Testis (tissue), 3 donors: ENCODE measurements around the gene CWC22. TPM values are rescaled to one million over a fixed set of nuclear protein-coding genes. Genes with fewer than 3 reads are reported as not detected.

Experiments used
- DNase-seq: peaks from one replicate; pipeline ENCODE4 v3.0.0-alpha.2; 2019
- H3K27ac ChIP-seq, 2 donors: fragments of 200-600 bp; sonication (generic); one replicate each; pipeline ENCODE4 v1.5.1; 2019
- H3K27me3 ChIP-seq: fragments of 200-600 bp; sonication (generic); one replicate; pipeline ENCODE4 v1.5.1; 2019
- H3K36me3 ChIP-seq: fragments of 200-600 bp; sonication (generic); one replicate; pipeline ENCODE4 v1.5.1; 2017; ENCODE audit warnings: low read depth; ENCODE audit errors: missing control alignments
- H3K4me1 ChIP-seq: fragments of 200-600 bp; sonication (generic); one replicate; pipeline ENCODE4 v1.5.1; 2019
- H3K4me3 ChIP-seq, 2 donors: fragments of 200-600 bp; sonication (generic); one replicate each; pipeline ENCODE4 v1.5.1; 2017 to 2019
- H3K9me3 ChIP-seq: fragments of 200-600 bp; sonication (generic); one replicate; pipeline ENCODE4 v1.5.1; 2017
- CTCF ChIP-seq, 3 experiments: fragments of 450-650 bp in 2 of 3; fragments of 200-600 bp in 1 of 3; sonication (generic) in 1 of 3; IDR thresholded peaks; one replicate each; pipeline ENCODE4 v1.5.1; 2016 to 2019; ENCODE audit warnings: antibody characterized with exemption in 3 of 3, mild to moderate bottlenecking in 2 of 3, moderate library complexity in 1 of 3
- POLR2A ChIP-seq: fragments of 450-650 bp; IDR thresholded peaks from one replicate; pipeline ENCODE4 v1.6.1; 2017; ENCODE audit warnings: antibody characterized with exemption, mild to moderate bottlenecking, moderate library complexity
- WGBS, 2 donors: methylation state at CpG; one replicate each; pipeline ENCODE4 v1.1.5; 2018; 5-methylcytosine and 5-hydroxymethylcytosine counted together
- intact Hi-C: fragments of 100-400 bp; cut with DNase I; formaldehyde crosslinking; loops from one replicate; pipeline ENCODE4 v1.15.1; 2023; ENCODE audit warnings: low total_unique reads
- polyA plus RNA-seq: library from polyadenylated mRNA; stranded (reverse); fragments of 350-450 nt; fragmentation: Illumina TruSeq; extraction: RNeasy Lipid Tissue Mini Kit (QIAGEN cat#74804); gene quantifications from one replicate; pipeline ENCODE4 v1.2.3, GENCODE V29; 2014; ENCODE audit warnings: low read depth, low replicate concordance; ENCODE audit not compliant: insufficient read depth
- total RNA-seq, 2 donors: library from RNA; depleted of rRNA; stranded (reverse); fragments of >200 nt; gene quantifications; one replicate each; pipeline ENCODE4 v1.2.3, GENCODE V29; 2016

The CWC22 gene
- total and polyA plus RNA-seq, 3 donors from 2014 or later = 4.4 to 21.6 (median 20.1) TPM

GRCh38 chr2:179951680-179952079, 55.4 kb downstream of the CWC22 start:
- Histone ChIP-seq H3K9me3 (no peaks in the 10 kb centered on the region), H3K27me3 (no peaks in the 10 kb centered on the region), H3K4me1 (no peaks in the 10 kb centered on the region), H3K36me3 (no peaks in the 10 kb centered on the region), H3K27ac (no peak overlapping the region), H3K4me3 (no peak overlapping the region)
- 92 to 95% methylated on average over 1 of the region's 1 CpG for WGBS, 2 donors
- intact Hi-C loops = no loop called here
- no peak for TF ChIP-seq CTCF (IDR thresholded peaks at IDR 0.05)
- no peak for DNase-seq

- 88 to 90% methylated on average over 5 of the region's 5 CpGs for WGBS, 2 donors
- intact Hi-C loops = no loop called here
- no peak overlapping the region for H3K27ac ChIP-seq
- H3K9me3 ChIP-seq = no peaks in the 10 kb centered on the region
- H3K4me3 ChIP-seq = no peak overlapping the region
- no peaks in the 10 kb centered on the region for H3K27me3 ChIP-seq
- H3K4me1 ChIP-seq = no peaks in the 10 kb centered on the region
- no peak for DNase-seq
- H3K36me3 ChIP-seq = no peaks in the 10 kb centered on the region
- no peak for TF ChIP-seq CTCF (IDR thresholded peaks at IDR 0.05)
- no peak for TF ChIP-seq POLR2A
Observed at GRCh38 chr2:179950391-179950790, 56.7 kb downstream of the CWC22 start.

- Histone ChIP-seq H3K36me3 (no peaks in the 10 kb centered on the region), H3K27me3 (no peaks in the 10 kb centered on the region), H3K4me3 (no peak overlapping the region), H3K4me1 (no peaks in the 10 kb centered on the region), H3K9me3 (no peaks in the 10 kb centered on the region), H3K27ac (no peak overlapping the region)
- DNase-seq = no peak
- intact Hi-C loops = no loop called here
- peak in 2 of 3 experiments; percentile 12 to 15 for TF ChIP-seq CTCF (IDR thresholded peaks at IDR 0.05)
- no peak for TF ChIP-seq POLR2A
- 63% methylated on average over 3 of the region's 3 CpGs for WGBS, 2 donors
Observed at GRCh38 chr2:179949438-179949837, 57.7 kb downstream of the CWC22 start.

GRCh38 chr2:179948058-179948457, 59.0 kb downstream of the CWC22 start:
- DNase-seq = no peak
- Histone ChIP-seq H3K27ac (no peak overlapping the region), H3K27me3 (no peaks in the 10 kb centered on the region), H3K4me1 (no peaks in the 10 kb centered on the region), H3K4me3 (no peak overlapping the region), H3K9me3 (no peaks in the 10 kb centered on the region), H3K36me3 (no peaks in the 10 kb centered on the region)
- intact Hi-C loops = no loop called here
- TF ChIP-seq CTCF (IDR thresholded peaks at IDR 0.05) = no peak
- TF ChIP-seq POLR2A = no peak
- 61 to 64% methylated on average over 1 of the region's 1 CpG for WGBS, 2 donors

- Histone ChIP-seq H3K4me3 (no peak overlapping the region), H3K27ac (no peak overlapping the region), H3K4me1 (no peaks in the 10 kb centered on the region), H3K36me3 (no peaks in the 10 kb centered on the region), H3K27me3 (no peaks in the 10 kb centered on the region), H3K9me3 (no peaks in the 10 kb centered on the region)
- WGBS, 2 donors = 87 to 97% methylated on average over 4 of the region's 4 CpGs
- no peak for TF ChIP-seq POLR2A
- no peak for TF ChIP-seq CTCF (IDR thresholded peaks at IDR 0.05)
- no peak for DNase-seq
- intact Hi-C loops = no loop called here
Observed at GRCh38 chr2:179946810-179947615, 60.1 kb downstream of the CWC22 start.
